HEK293T (cell line): ENCODE results near the gene PAX2.

Experiments
- CTCF ChIA-PET: fragments of 350-600 bp; formaldehyde crosslinking; extraction: SDS; loops from one replicate; lab custom pipeline; 2021; ENCODE audit warnings: antibody characterized with exemption, inconsistent platforms; lab: Yijun Ruan, JAX
- POLR2A ChIA-PET: fragments of 350-600 bp; formaldehyde crosslinking; extraction: SDS; loops from one replicate; lab custom pipeline; 2020; ENCODE audit warnings: antibody characterized with exemption, inconsistent platforms; lab: Yijun Ruan, JAX
- DNase-seq: peaks from one replicate; pipeline ENCODE4 v3.0.0; 2012; ENCODE audit warnings: mixed read lengths; ENCODE audit errors: extremely low spot score
- ARNT ChIP-seq: fragments of 450-650 bp; IDR thresholded peaks from 2 replicates; pipeline ENCODE4 v1.6.1; 2017; ENCODE audit warnings: mild to moderate bottlenecking
- BHLHE40 ChIP-seq: fragments of 450-650 bp; IDR thresholded peaks from 2 replicates; pipeline ENCODE4 v1.6.1; 2016; ENCODE audit warnings: mild to moderate bottlenecking, moderate library complexity, borderline replicate concordance
- CTBP1 ChIP-seq: fragments of 450-650 bp; IDR thresholded peaks from 2 replicates; pipeline ENCODE4 v1.6.1; 2016; ENCODE audit warnings: borderline replicate concordance
- ELF4 ChIP-seq: fragments of 450-650 bp; IDR thresholded peaks from 2 replicates; pipeline ENCODE4 v1.6.1; 2017; ENCODE audit warnings: antibody characterized with exemption
- FOXA1 ChIP-seq: fragments of 450-650 bp; IDR thresholded peaks from 2 replicates; pipeline ENCODE4 v1.6.1; 2016; ENCODE audit warnings: mild to moderate bottlenecking
- FOXK2 ChIP-seq: fragments of 450-650 bp; IDR thresholded peaks from 2 replicates; pipeline ENCODE4 v1.6.1; 2016; ENCODE audit warnings: mild to moderate bottlenecking
- FOXM1 ChIP-seq: fragments of 450-650 bp; IDR thresholded peaks from 2 replicates; pipeline ENCODE4 v1.6.1; 2017; ENCODE audit warnings: mild to moderate bottlenecking, borderline replicate concordance
- HDGF ChIP-seq: fragments of 450-650 bp; IDR thresholded peaks from 2 replicates; pipeline ENCODE4 v1.6.1; 2017; ENCODE audit warnings: antibody characterized with exemption, borderline replicate concordance
- L3MBTL2 ChIP-seq: fragments of 450-650 bp; conservative IDR thresholded peaks from 2 replicates; pipeline ENCODE4 v1.6.1; 2016; ENCODE audit warnings: mild to moderate bottlenecking
- LEF1 ChIP-seq: fragments of 450-650 bp; IDR thresholded peaks from 2 replicates; pipeline ENCODE4 v1.6.1; 2017; ENCODE audit warnings: mild to moderate bottlenecking, borderline replicate concordance
- NFRKB ChIP-seq: fragments of 450-650 bp; IDR thresholded peaks from 2 replicates; pipeline ENCODE4 v1.6.1; 2016; ENCODE audit warnings: mild to moderate bottlenecking, moderate library complexity
- PKNOX1 ChIP-seq: fragments of 450-650 bp; IDR thresholded peaks from 2 replicates; pipeline ENCODE4 v1.6.1; 2016
- SP1 ChIP-seq: fragments of 450-650 bp; IDR thresholded peaks from 2 replicates; pipeline ENCODE4 v1.6.1; 2017
- SUZ12 ChIP-seq: fragments of 450-650 bp; IDR thresholded peaks from 2 replicates; pipeline ENCODE4 v1.6.1; 2016; ENCODE audit warnings: mild to moderate bottlenecking
- TARDBP ChIP-seq: fragments of 450-650 bp; IDR thresholded peaks from 2 replicates; pipeline ENCODE4 v1.6.1; 2016
- ZNF384 ChIP-seq: fragments of 450-650 bp; IDR thresholded peaks from 2 replicates; pipeline ENCODE4 v1.6.1; 2016

Gene PAX2

GRCh38 chr10:100779329-100779728 lies 33.9 kb downstream of the PAX2 start:
- no peak for TF ChIP-seq NFRKB
- TF ChIP-seq ZNF384, result no peak
- no peak for TF ChIP-seq LEF1
- TF ChIP-seq ARNT, result no peak
- TF ChIP-seq CTBP1, result no peak
- TF ChIP-seq FOXA1, result no peak
- TF ChIP-seq TARDBP, result no peak
- TF ChIP-seq ELF4, result no peak
- no peak for TF ChIP-seq SUZ12
- no peak for TF ChIP-seq SP1
- TF ChIP-seq FOXM1, result no peak
- no peak for TF ChIP-seq BHLHE40
- CTCF ChIA-PET, result no interaction called here
- POLR2A ChIA-PET, result no interaction called here
- no peak for DNase-seq

GRCh38 chr10:100780324-100780723 lies 34.9 kb downstream of the PAX2 start:
- ChIA-PET POLR2A (no interaction called here), CTCF (no interaction called here)
- no peak for DNase-seq
- TF ChIP-seq FOXM1 (no peak), PKNOX1 (no peak), ZNF384 (no peak), BHLHE40 (no peak), NFRKB (no peak), SUZ12 (no peak), FOXA1 (no peak), TARDBP (no peak), SP1 (no peak), LEF1 (no peak), CTBP1 (no peak), FOXK2 (no peak), ELF4 (no peak), L3MBTL2 (no peak), ARNT (no peak), HDGF (no peak)

- CTCF ChIA-PET, result no interaction called here
- DNase-seq, result no peak
- POLR2A ChIA-PET, result no interaction called here
- TF ChIP-seq LEF1 (no peak), SP1 (no peak), HDGF (no peak), CTBP1 (no peak), PKNOX1 (no peak), FOXA1 (no peak), NFRKB (no peak), L3MBTL2 (no peak), ZNF384 (no peak), BHLHE40 (no peak), ELF4 (no peak), SUZ12 (no peak)
These were observed 35.8 kb downstream of the PAX2 start for GRCh38 chr10:100781145-100781665.

GRCh38 chr10:100782461-100783244 lies 37.3 kb downstream of the PAX2 start:
- DNase-seq, result no peak
- ChIA-PET CTCF (no interaction called here), POLR2A (no interaction called here)
- TF ChIP-seq SUZ12 (no peak), SP1 (no peak), FOXA1 (no peak), ZNF384 (no peak), LEF1 (no peak), L3MBTL2 (no peak), CTBP1 (no peak), HDGF (no peak), ELF4 (no peak)

GRCh38 chr10:100784126-100784525 lies 38.7 kb downstream of the PAX2 start:
- no peak for DNase-seq
- POLR2A ChIA-PET, result no interaction called here
- CTCF ChIA-PET, result no interaction called here
- no peak for TF ChIP-seq FOXK2
- no peak for TF ChIP-seq HDGF
- TF ChIP-seq CTBP1, result no peak
- TF ChIP-seq BHLHE40, result no peak
- no peak for TF ChIP-seq SUZ12
- no peak for TF ChIP-seq NFRKB
- no peak for TF ChIP-seq ELF4
- no peak for TF ChIP-seq ARNT
- TF ChIP-seq SP1, result no peak
- no peak for TF ChIP-seq FOXM1

- TF ChIP-seq ELF4 (no peak), CTBP1 (no peak), ZNF384 (no peak), FOXK2 (no peak), L3MBTL2 (no peak)
- ChIA-PET CTCF (no interaction called here), POLR2A (no interaction called here)
- no peak for DNase-seq
These were observed 41.2 kb downstream of the PAX2 start for GRCh38 chr10:100786591-100786990.
